Neural cell (in vitro differentiated cells): Measurements from ENCODE around the gene TMEM53. TPM values are rescaled to one million over a fixed set of nuclear protein-coding genes. Genes with fewer than 3 reads are reported as not detected.

Source experiments
- H2AFZ ChIP-seq: fragments of 200-600, 300-800 bp; sonication (generic), shearing (Covaris generic); 2 replicates; pipeline ENCODE4 v1.6.0; 2014; ENCODE audit warnings: low read depth, mild to moderate bottlenecking, antibody characterized with exemption, low read length, moderate library complexity
- H3F3A ChIP-seq: fragments of 200-600 bp; shearing (Covaris generic); 2 replicates; pipeline ENCODE4 v1.6.1; 2016; ENCODE audit warnings: mild to moderate bottlenecking, moderate library complexity, mixed read lengths, antibody characterized with exemption, low read length; ENCODE audit not compliant: insufficient read depth, poor library complexity, severe bottlenecking
- H3K27ac ChIP-seq: fragments of 200-600, 300-800 bp; sonication (generic), shearing (Covaris generic); 2 replicates; pipeline ENCODE4 v1.5.1; 2014; ENCODE audit warnings: mild to moderate bottlenecking, low read length, moderate library complexity
- H3K27me3 ChIP-seq: fragments of 300-800, 200-600 bp; sonication (generic), shearing (Covaris generic); 2 replicates; pipeline ENCODE4 v1.6.0; 2014; ENCODE audit warnings: mild to moderate bottlenecking, low read depth, low read length, moderate library complexity; ENCODE audit not compliant: insufficient read depth
- H3K36me3 ChIP-seq: fragments of 300-800, 200-600 bp; sonication (generic), shearing (Covaris generic); 2 replicates; pipeline ENCODE4 v1.5.1; 2014; ENCODE audit warnings: mild to moderate bottlenecking, antibody characterized with exemption, low read length, moderate library complexity; ENCODE audit not compliant: insufficient read depth
- H3K4me2 ChIP-seq: fragments of 300-800, 200-600 bp; sonication (generic), shearing (Covaris generic); 2 replicates; pipeline ENCODE4 v1.6.0; 2014; ENCODE audit warnings: mild to moderate bottlenecking, low read length
- H3K4me3 ChIP-seq: fragments of 300-800, 200-600 bp; sonication (generic), shearing (Covaris generic); 2 replicates; pipeline ENCODE4 v1.5.1; 2014; ENCODE audit warnings: mild to moderate bottlenecking, low read length, moderate library complexity
- H3K79me2 ChIP-seq: fragments of 200-600 bp; shearing (Covaris generic); replicated peaks from 2 replicates; pipeline ENCODE4 v1.6.0; 2014; ENCODE audit warnings: mild to moderate bottlenecking, low read length, moderate library complexity; ENCODE audit not compliant: insufficient read depth
- H3K9ac ChIP-seq: fragments of 300-800, 200-600 bp; sonication (generic), shearing (Covaris generic); 2 replicates; pipeline ENCODE4 v1.6.1; 2016; ENCODE audit warnings: mild to moderate bottlenecking, low read length, mixed read lengths
- H3K9me2 ChIP-seq: fragments of 200-600 bp; shearing (Covaris generic); 2 replicates; pipeline ENCODE4 v1.6.1; 2016; ENCODE audit warnings: mild to moderate bottlenecking, low read length, mixed read lengths; ENCODE audit not compliant: insufficient read depth
- H3K9me3 ChIP-seq: fragments of 200-600, 300-800 bp; sonication (generic), shearing (Covaris generic); 2 replicates; pipeline ENCODE4 v1.6.1; 2016; ENCODE audit warnings: mild to moderate bottlenecking, mixed run types, low read length, moderate library complexity, mixed read lengths
- H4K20me1 ChIP-seq: fragments of 200-600 bp; shearing (Covaris generic); 2 replicates; pipeline ENCODE4 v1.6.1; 2016; ENCODE audit warnings: mild to moderate bottlenecking, mixed run types; ENCODE audit not compliant: insufficient read depth
- CTCF ChIP-seq: fragments of 450-650 bp; IDR thresholded peaks from 2 replicates; pipeline ENCODE4 v1.5.1; 2014; ENCODE audit warnings: antibody characterized with exemption, mild to moderate bottlenecking, moderate library complexity; ENCODE audit not compliant: poor library complexity, severe bottlenecking
- EP300 ChIP-seq: fragments of 450-650 bp; conservative IDR thresholded peaks from 2 replicates; pipeline ENCODE4 v1.6.1; 2014; ENCODE audit warnings: antibody characterized with exemption, mild to moderate bottlenecking, moderate library complexity; ENCODE audit not compliant: poor library complexity, severe bottlenecking
- EZH2 ChIP-seq: fragments of 200-600, 300-800 bp; shearing (Covaris generic), sonication (generic); IDR thresholded peaks from 2 replicates; pipeline ENCODE4 v1.6.1; 2014; ENCODE audit warnings: antibody characterized with exemption, low read length, borderline replicate concordance, mild to moderate bottlenecking; ENCODE audit not compliant: insufficient read depth, poor library complexity, severe bottlenecking
- MXI1 ChIP-seq: fragments of 450-650 bp; conservative IDR thresholded peaks from 2 replicates; pipeline ENCODE4 v1.6.1; 2014; ENCODE audit warnings: antibody characterized with exemption, mild to moderate bottlenecking; ENCODE audit not compliant: poor library complexity, severe bottlenecking
- POLR2AphosphoS5 ChIP-seq: IDR thresholded peaks from 2 replicates; pipeline ENCODE4 v1.6.1; 2012
- RAD21 ChIP-seq: fragments of 450-650 bp; conservative IDR thresholded peaks from 2 replicates; pipeline ENCODE4 v1.6.1; 2014; ENCODE audit warnings: antibody characterized with exemption, mild to moderate bottlenecking, moderate library complexity
- SMC3 ChIP-seq: fragments of 450-650 bp; conservative IDR thresholded peaks from 2 replicates; pipeline ENCODE4 v1.6.1; 2014; ENCODE audit warnings: antibody characterized with exemption, mild to moderate bottlenecking, moderate library complexity; ENCODE audit not compliant: poor library complexity
- TAF1 ChIP-seq: IDR thresholded peaks from 2 replicates; pipeline ENCODE4 v1.6.1; 2012; ENCODE audit warnings: low read depth
- polyA plus RNA-seq: library from polyadenylated mRNA; depleted of rRNA; stranded (reverse); fragments of >200 nt; gene quantifications from 2 replicates; pipeline ENCODE4 v1.2.3, GENCODE V29; 2014
- TF ChIP-seq, protein P1 (sequence below): IDR thresholded peaks from 2 replicates; pipeline ENCODE4 v1.6.1; 2012; ENCODE audit warnings: borderline replicate concordance

TMEM53 gene
- polyA plus RNA-seq, 1 donor from 2014 or later = 13.4 TPM

DNA sequence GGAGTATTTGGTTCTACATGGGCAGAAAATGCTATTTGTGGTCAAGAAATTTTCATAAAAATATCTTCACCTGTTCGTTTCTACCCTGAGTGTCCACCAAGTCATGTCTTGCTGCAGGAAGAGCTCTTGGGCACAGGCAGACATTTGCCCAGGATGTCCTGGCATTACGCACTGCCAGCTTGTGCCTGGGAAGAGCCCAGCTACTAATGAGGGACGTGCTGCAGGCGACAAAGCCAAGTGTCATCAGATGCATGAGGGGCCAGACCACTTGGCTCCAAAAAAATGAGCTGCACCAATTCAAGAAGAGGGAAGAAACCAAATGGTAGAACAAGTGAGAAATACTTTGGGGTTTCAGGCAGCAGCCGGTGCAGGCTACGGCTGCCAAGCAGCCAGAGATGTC lies 43.8 kb upstream of the TMEM53 start:
- H3K4me2 ChIP-seq = no peak overlapping the region
- no peaks in the 10 kb centered on the region for H3K9me2 ChIP-seq
- H3K27me3 ChIP-seq = no peaks in the 10 kb centered on the region
- no peak overlapping the region for H3K27ac ChIP-seq
- H4K20me1 ChIP-seq = no peaks in the 10 kb centered on the region
- TF ChIP-seq POLR2AphosphoS5 (no peak), CTCF (no peak), EP300 (no peak), MXI1 (no peak), TAF1 (no peak), SMC3 (no peak), EZH2 (no peak), RAD21 (no peak)
- TF ChIP-seq, protein P1, sequence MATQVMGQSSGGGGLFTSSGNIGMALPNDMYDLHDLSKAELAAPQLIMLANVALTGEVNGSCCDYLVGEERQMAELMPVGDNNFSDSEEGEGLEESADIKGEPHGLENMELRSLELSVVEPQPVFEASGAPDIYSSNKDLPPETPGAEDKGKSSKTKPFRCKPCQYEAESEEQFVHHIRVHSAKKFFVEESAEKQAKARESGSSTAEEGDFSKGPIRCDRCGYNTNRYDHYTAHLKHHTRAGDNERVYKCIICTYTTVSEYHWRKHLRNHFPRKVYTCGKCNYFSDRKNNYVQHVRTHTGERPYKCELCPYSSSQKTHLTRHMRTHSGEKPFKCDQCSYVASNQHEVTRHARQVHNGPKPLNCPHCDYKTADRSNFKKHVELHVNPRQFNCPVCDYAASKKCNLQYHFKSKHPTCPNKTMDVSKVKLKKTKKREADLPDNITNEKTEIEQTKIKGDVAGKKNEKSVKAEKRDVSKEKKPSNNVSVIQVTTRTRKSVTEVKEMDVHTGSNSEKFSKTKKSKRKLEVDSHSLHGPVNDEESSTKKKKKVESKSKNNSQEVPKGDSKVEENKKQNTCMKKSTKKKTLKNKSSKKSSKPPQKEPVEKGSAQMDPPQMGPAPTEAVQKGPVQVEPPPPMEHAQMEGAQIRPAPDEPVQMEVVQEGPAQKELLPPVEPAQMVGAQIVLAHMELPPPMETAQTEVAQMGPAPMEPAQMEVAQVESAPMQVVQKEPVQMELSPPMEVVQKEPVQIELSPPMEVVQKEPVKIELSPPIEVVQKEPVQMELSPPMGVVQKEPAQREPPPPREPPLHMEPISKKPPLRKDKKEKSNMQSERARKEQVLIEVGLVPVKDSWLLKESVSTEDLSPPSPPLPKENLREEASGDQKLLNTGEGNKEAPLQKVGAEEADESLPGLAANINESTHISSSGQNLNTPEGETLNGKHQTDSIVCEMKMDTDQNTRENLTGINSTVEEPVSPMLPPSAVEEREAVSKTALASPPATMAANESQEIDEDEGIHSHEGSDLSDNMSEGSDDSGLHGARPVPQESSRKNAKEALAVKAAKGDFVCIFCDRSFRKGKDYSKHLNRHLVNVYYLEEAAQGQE = no peak
- no peaks in the 10 kb centered on the region for H3K79me2 ChIP-seq
- no peak overlapping the region for H2AFZ ChIP-seq
- no peaks in the 10 kb centered on the region for H3K36me3 ChIP-seq
- H3K9ac ChIP-seq = no peak overlapping the region
- no peaks in the 10 kb centered on the region for H3K9me3 ChIP-seq
- no peak overlapping the region for H3K4me3 ChIP-seq
- no peaks in the 10 kb centered on the region for H3F3A ChIP-seq

DNA sequence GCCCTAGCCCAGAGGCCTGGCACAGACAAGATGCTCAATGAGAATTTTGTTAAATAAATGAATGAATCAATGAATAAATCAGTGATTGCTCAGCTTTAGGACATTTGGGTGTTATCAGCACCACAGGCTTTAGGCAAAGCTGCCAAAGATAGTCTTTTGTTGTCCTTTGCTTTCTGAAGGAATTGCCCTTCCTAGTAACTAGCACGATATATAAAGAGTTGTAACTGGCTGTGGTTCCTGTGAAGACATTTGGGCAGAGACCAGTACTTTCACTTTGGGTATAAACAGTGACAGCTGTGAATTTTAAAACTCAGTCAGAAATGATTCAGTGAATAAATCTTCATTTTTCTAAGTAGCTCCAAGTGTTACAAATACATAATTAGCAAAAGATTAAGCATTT lies 43.4 kb upstream of the TMEM53 start:
- Histone ChIP-seq H3K27ac (no peak overlapping the region), H3K4me3 (no peak overlapping the region), H3K36me3 (no peaks in the 10 kb centered on the region), H3K9ac (no peak overlapping the region), H3F3A (no peaks in the 10 kb centered on the region), H3K79me2 (no peaks in the 10 kb centered on the region), H3K27me3 (no peaks in the 10 kb centered on the region), H2AFZ (no peak overlapping the region), H3K9me3 (no peaks in the 10 kb centered on the region), H3K9me2 (no peaks in the 10 kb centered on the region), H4K20me1 (no peaks in the 10 kb centered on the region), H3K4me2 (no peak overlapping the region)
- no peak for TF ChIP-seq MXI1
- TF ChIP-seq SMC3 = no peak
- no peak for TF ChIP-seq TAF1
- TF ChIP-seq EP300 = no peak
- TF ChIP-seq, protein P1 = no peak
- no peak for TF ChIP-seq EZH2
- no peak for TF ChIP-seq CTCF
- TF ChIP-seq RAD21 = no peak
- no peak for TF ChIP-seq POLR2AphosphoS5
